Brain microvascular endothelial cell (primary cell): ENCODE measurements around the gene GLB1L2.

Source experiments
- DNase-seq: peaks from one replicate; pipeline ENCODE4 v3.0.0-alpha.2; 2020
- H3K27ac ChIP-seq: fragments of 250-450 bp; sonication (Bioruptor Pico); 2 replicates; pipeline ENCODE4 v1.5.1; 2020; ENCODE audit warnings: mild to moderate bottlenecking, moderate library complexity
- H3K27me3 ChIP-seq: fragments of 250-450 bp; sonication (Bioruptor Pico); replicated peaks from 2 replicates; pipeline ENCODE4 v1.5.1; 2020; ENCODE audit warnings: mild to moderate bottlenecking
- H3K36me3 ChIP-seq: fragments of 250-450 bp; sonication (Bioruptor Pico); replicated peaks from 2 replicates; pipeline ENCODE4 v1.5.1; 2020; ENCODE audit warnings: mild to moderate bottlenecking
- H3K4me3 ChIP-seq: 2 replicates; pipeline ENCODE4 v1.5.1; 2011; ENCODE audit warnings: low read depth, mild to moderate bottlenecking, control low read depth, low read length, moderate library complexity
- in situ Hi-C: cut with HindIII; loops from 2 replicates; pipeline ENCODE4 v1.10.0; 2017; ENCODE audit warnings: low sequenced_read_pairs, low pct_ligation_motif_present
- TF ChIP-seq, protein P1 (sequence below): IDR thresholded peaks from 2 replicates; pipeline ENCODE4 v1.5.1; 2011; ENCODE audit warnings: low read depth, mild to moderate bottlenecking, moderate library complexity, low read length, control low read depth, inconsistent platforms; ENCODE audit errors: missing control alignments

GLB1L2 gene

DNA sequence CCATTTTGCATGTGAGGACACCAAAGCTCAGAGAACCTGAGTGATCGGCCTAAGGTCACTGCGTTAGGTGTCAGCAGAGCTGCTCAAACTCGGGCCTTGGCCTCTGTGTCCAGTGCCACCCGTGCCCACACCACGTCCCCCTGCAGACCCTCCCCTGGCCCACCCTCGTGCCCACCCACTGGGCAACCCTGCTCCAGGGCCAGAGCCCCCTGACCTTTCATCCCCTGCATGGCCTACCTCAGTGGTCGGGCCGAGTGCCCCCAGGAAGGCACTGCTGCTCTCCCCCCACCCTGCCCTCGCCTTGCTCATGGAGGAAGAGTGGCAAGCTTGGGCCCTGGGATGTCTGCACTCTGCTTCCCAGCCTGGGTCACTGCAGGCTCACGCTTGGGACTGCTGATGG lies 62.5 kb downstream of the GLB1L2 start:
- no peak overlapping the region for H3K27ac ChIP-seq
- TF ChIP-seq, protein P1, sequence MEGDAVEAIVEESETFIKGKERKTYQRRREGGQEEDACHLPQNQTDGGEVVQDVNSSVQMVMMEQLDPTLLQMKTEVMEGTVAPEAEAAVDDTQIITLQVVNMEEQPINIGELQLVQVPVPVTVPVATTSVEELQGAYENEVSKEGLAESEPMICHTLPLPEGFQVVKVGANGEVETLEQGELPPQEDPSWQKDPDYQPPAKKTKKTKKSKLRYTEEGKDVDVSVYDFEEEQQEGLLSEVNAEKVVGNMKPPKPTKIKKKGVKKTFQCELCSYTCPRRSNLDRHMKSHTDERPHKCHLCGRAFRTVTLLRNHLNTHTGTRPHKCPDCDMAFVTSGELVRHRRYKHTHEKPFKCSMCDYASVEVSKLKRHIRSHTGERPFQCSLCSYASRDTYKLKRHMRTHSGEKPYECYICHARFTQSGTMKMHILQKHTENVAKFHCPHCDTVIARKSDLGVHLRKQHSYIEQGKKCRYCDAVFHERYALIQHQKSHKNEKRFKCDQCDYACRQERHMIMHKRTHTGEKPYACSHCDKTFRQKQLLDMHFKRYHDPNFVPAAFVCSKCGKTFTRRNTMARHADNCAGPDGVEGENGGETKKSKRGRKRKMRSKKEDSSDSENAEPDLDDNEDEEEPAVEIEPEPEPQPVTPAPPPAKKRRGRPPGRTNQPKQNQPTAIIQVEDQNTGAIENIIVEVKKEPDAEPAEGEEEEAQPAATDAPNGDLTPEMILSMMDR: no peak
- in situ Hi-C loops: no loop called here
- no peaks in the 10 kb centered on the region for H3K36me3 ChIP-seq
- no peak overlapping the region for H3K4me3 ChIP-seq
- no peaks in the 10 kb centered on the region for H3K27me3 ChIP-seq
- DNase-seq: no peak

DNA sequence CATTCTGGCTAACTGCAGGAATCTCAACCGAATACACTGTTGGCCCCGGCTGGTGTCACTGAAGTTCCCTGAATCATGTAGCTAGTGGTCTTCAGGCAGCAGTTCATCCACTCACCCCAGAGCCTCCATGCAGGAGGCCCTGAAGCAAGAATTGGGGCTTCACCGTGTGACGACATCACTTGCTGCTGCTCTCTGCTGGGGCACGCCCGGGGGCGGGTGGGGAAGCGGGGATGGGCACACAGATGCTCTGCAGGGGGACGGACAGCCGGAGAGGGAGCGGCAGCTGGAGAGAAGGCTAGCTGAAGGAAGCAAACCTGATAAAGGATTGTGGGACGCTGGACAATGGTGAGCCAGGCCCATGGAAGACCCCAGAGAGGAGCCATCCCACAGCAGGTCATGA lies 63.2 kb downstream of the GLB1L2 start:
- Histone ChIP-seq H3K36me3 (no peaks in the 10 kb centered on the region), H3K27me3 (no peaks in the 10 kb centered on the region), H3K4me3 (no peak overlapping the region), H3K27ac (no peak overlapping the region)
- TF ChIP-seq, protein P1: no peak
- no peak for DNase-seq
- in situ Hi-C loops: no loop called here

DNA sequence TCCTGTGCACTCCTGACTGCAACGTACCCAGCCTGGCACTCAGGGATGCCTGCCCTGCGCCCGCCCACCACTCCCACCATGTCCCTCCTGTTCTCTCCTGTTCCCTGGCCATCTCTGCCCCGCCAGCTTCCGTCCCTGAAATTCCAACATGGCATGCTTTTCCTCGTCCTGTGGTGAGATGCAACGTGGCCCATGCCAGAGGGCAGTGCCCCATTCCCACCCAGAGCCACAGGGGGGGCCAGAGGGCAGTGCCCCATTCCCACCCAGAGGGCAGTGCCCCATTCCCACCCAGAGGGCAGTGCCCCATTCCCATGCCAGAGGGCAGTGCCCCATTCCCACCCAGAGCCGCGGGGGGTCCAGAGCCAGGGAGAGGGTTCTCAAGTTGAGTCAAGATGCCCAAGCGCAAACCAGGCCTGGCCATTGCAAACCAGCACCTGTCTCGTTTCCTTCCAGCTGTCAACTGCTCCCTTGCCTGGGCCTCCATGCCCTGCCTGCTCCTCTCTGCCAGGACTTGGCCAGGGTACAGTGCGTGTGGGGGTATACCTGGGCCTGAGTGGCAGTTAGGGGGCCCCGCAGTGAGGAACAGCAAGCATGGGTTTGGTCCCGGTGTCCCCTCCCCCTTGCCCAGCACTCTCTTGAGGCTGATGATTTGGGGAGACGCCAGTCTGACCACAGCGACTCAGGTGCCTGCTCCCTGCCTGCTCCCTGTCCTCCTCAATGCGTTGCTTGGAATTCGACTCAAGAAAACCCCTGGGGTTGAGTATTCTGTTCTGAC lies 65.7 kb downstream of the GLB1L2 start:
- Histone ChIP-seq H3K36me3 (no peaks in the 10 kb centered on the region), H3K4me3 (no peak overlapping the region), H3K27me3 (no peaks in the 10 kb centered on the region), H3K27ac (no peak overlapping the region)
- TF ChIP-seq, protein P1: no peak
- DNase-seq: no peak
- in situ Hi-C loops: no loop called here

DNA sequence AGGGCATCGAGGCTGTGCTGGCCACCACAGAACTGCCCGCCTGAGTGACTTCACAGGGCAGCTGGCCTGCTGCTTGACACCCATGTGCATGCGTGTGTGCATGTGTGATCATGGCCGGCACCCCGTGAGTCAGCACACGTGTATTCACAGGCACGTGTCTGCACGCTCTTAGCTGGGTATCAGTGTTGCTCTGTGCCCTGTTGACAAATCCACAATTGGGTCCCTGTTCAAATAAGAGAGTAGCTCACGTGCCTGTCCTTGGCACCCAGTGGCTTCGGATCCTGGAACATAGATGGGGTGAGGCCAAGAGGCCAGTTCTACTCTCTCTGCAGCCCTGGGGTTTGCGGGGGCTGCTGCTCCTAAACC lies 66.3 kb downstream of the GLB1L2 start:
- Histone ChIP-seq H3K36me3 (no peaks in the 10 kb centered on the region), H3K27me3 (no peaks in the 10 kb centered on the region), H3K27ac (no peak overlapping the region), H3K4me3 (no peak overlapping the region)
- no peak for DNase-seq
- in situ Hi-C loops: no loop called here
- TF ChIP-seq, protein P1: no peak

DNA sequence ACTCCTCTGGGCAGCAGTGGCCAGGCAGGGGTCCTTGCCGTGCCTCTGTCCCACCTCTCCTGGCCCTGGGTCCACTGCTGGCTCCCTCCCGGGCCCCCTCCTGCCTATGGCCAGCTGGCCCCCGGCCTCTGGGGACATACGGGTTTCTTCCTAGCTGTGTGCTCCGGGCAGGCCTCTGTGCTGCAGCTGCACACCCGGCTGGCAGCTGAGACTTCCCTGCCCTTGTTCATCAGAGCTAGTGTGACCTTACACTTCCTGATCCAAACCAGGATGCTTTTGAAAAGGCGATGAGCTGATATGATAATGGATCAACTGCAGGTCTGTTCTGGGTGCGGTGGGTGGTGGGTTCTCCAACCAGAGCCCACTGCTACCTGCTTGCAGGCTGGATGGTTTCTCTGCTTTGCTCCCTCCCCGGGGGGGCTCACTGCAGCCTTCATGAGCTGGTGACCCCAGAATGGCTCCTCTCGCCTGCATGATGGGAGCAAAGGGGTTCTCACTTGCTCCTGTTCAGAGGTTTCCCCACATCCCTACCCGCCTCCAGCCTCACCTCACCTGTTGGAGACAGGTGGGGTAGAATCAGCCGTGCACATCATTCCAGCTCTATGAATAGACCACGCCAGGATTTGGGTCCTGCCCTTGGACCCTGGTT lies 67.0 kb downstream of the GLB1L2 start:
- in situ Hi-C loops: no loop called here
- Histone ChIP-seq H3K27me3 (no peaks in the 10 kb centered on the region), H3K27ac (no peak overlapping the region), H3K4me3 (no peak overlapping the region), H3K36me3 (no peaks in the 10 kb centered on the region)
- DNase-seq: no peak
- TF ChIP-seq, protein P1: no peak
